Smooth muscle cell (in vitro differentiated cells): ENCODE data around the gene APOL4. TPM values are rescaled to one million over a fixed set of nuclear protein-coding genes. Genes with fewer than 3 reads are reported as not detected.
"Not testable (repeated sequence)": the region's sequence is repeated elsewhere in the genome, so short reads cannot be mapped to it uniquely, and the experiment has no call there.

Source experiments
- DNase-seq: peaks from one replicate; lab custom pipeline; 2025; ENCODE audit not compliant: unreplicated experiment; lab: John Stamatoyannopoulos, UW
- H2AFZ ChIP-seq: fragments of 200-600 bp; sonication (generic); 2 replicates; pipeline ENCODE4 v1.6.0; 2016; ENCODE audit warnings: antibody characterized with exemption, low read depth, mild to moderate bottlenecking
- H3F3A ChIP-seq: fragments of 200-600 bp; sonication (generic); 2 replicates; pipeline ENCODE4 v1.6.0; 2017; ENCODE audit warnings: antibody characterized with exemption, low read depth
- H3K27ac ChIP-seq: fragments of 200-600 bp; sonication (generic); 2 replicates; pipeline ENCODE4 v1.5.1; 2016; ENCODE audit warnings: low read depth, mild to moderate bottlenecking
- H3K27me3 ChIP-seq: fragments of 200-600 bp; sonication (generic); 2 replicates; pipeline ENCODE4 v1.6.1; 2016; ENCODE audit warnings: low read depth, mild to moderate bottlenecking
- H3K36me3 ChIP-seq: fragments of 200-600 bp; sonication (generic); 2 replicates; pipeline ENCODE4 v1.5.1; 2016; ENCODE audit warnings: low read depth
- H3K4me1 ChIP-seq: fragments of 200-600 bp; sonication (generic); 2 replicates; pipeline ENCODE4 v1.5.1; 2016; ENCODE audit warnings: low read depth
- H3K4me2 ChIP-seq: fragments of 200-600 bp; sonication (generic); 2 replicates; pipeline ENCODE4 v1.6.0; 2016; ENCODE audit warnings: mild to moderate bottlenecking
- H3K4me3 ChIP-seq: fragments of 200-600 bp; sonication (generic); 2 replicates; pipeline ENCODE4 v1.5.1; 2016; ENCODE audit warnings: mild to moderate bottlenecking
- H3K79me2 ChIP-seq: fragments of 200-600 bp; sonication (generic); 2 replicates; pipeline ENCODE4 v1.6.0; 2016; ENCODE audit warnings: low read depth, mild to moderate bottlenecking
- H3K9ac ChIP-seq: fragments of 200-600 bp; sonication (generic); 2 replicates; pipeline ENCODE4 v1.6.0; 2016; ENCODE audit warnings: low read depth
- H3K9me3 ChIP-seq: fragments of 200-600 bp; sonication (generic); replicated peaks from 2 replicates; pipeline ENCODE4 v1.5.1; 2016; ENCODE audit warnings: low read depth
- H4K20me1 ChIP-seq: fragments of 200-600 bp; sonication (generic); 2 replicates; pipeline ENCODE4 v1.6.0; 2016; ENCODE audit warnings: low read depth
- WGBS: methylation state at CpG from one replicate; pipeline ENCODE4 v1.1.7; 2016; ENCODE audit warnings: low lambda C conversion rate; 5-methylcytosine and 5-hydroxymethylcytosine counted together
- polyA plus RNA-seq: library from polyadenylated mRNA; unstranded; fragments of >200 nt; fragmentation: Nextera tagmentation; extraction: Ambion mirVana; gene quantifications from 2 replicates; pipeline ENCODE4 v1.2.1, GENCODE V29; 2016
- total RNA-seq: library from RNA; depleted of rRNA; stranded (reverse); fragments of >200 nt; gene quantifications from 2 replicates; pipeline ENCODE4 v1.2.3, GENCODE V29; 2014
- TF ChIP-seq, protein P1 (sequence below): fragments of 200-600 bp; sonication (generic); IDR thresholded peaks from 2 replicates; pipeline ENCODE4 v1.5.1; 2017; ENCODE audit warnings: borderline replicate concordance, mild to moderate bottlenecking, antibody characterized with exemption; ENCODE audit not compliant: insufficient read depth, poor library complexity, severe bottlenecking

Gene APOL4
- total RNA-seq (0.40 and 0.45 TPM in 2 replicates), polyA plus RNA-seq (0.97 TPM in 1 of 2 replicates, not detected in the other)

- no peak within 1 kb of the TSS for H2AFZ ChIP-seq
- DNase-seq: no peak
- no peaks in the 10 kb centered on the region for H3K79me2 ChIP-seq
- no peaks in the 10 kb centered on the region for H4K20me1 ChIP-seq
- no peak within 1 kb of the TSS for H3K27ac ChIP-seq
- H3K27me3 ChIP-seq: no peaks in the 10 kb centered on the region
- peaks cover 19% of the 10 kb centered on the region for H3K4me1 ChIP-seq
- no peak within 1 kb of the TSS for H3K9ac ChIP-seq
- TF ChIP-seq, protein P1, sequence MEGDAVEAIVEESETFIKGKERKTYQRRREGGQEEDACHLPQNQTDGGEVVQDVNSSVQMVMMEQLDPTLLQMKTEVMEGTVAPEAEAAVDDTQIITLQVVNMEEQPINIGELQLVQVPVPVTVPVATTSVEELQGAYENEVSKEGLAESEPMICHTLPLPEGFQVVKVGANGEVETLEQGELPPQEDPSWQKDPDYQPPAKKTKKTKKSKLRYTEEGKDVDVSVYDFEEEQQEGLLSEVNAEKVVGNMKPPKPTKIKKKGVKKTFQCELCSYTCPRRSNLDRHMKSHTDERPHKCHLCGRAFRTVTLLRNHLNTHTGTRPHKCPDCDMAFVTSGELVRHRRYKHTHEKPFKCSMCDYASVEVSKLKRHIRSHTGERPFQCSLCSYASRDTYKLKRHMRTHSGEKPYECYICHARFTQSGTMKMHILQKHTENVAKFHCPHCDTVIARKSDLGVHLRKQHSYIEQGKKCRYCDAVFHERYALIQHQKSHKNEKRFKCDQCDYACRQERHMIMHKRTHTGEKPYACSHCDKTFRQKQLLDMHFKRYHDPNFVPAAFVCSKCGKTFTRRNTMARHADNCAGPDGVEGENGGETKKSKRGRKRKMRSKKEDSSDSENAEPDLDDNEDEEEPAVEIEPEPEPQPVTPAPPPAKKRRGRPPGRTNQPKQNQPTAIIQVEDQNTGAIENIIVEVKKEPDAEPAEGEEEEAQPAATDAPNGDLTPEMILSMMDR: no peak
- no peak within 1 kb of the TSS for H3K4me3 ChIP-seq
- H3F3A ChIP-seq: no peaks in the 10 kb centered on the region
- H3K4me2 ChIP-seq: no peak within 1 kb of the TSS
- WGBS: 84% methylated on average over 13 of the region's 13 CpGs
- no peaks in the 10 kb centered on the region for H3K9me3 ChIP-seq
- no peaks in the 10 kb centered on the region for H3K36me3 ChIP-seq
These were observed at the start of gene APOL4 for GRCh38 chr22:36201630-36202319. Gene APOL4 (minus strand): TSS chr22:36201809. CDS start chr22:36201734, 75 bp downstream.

- not testable (repeated sequence) for H3K9ac ChIP-seq, H2AFZ ChIP-seq, H3K36me3 ChIP-seq, H3F3A ChIP-seq, H4K20me1 ChIP-seq, H3K27me3 ChIP-seq, DNase-seq, H3K4me3 ChIP-seq, H3K9me3 ChIP-seq, H3K4me2 ChIP-seq, H3K4me1 ChIP-seq, H3K27ac ChIP-seq, H3K79me2 ChIP-seq
- WGBS: 92% methylated on average over 24 of the region's 24 CpGs
These were observed 48.8 kb upstream of the APOL4 start for GRCh38 chr22:36250292-36250960.

GRCh38 chr22:36249160-36249559, 47.6 kb upstream of the APOL4 start:
- Histone ChIP-seq H3K4me2 (no peak overlapping the region), H3K27me3 (no peaks in the 10 kb centered on the region), H3K79me2 (no peaks in the 10 kb centered on the region), H3K36me3 (no peaks in the 10 kb centered on the region), H3K4me3 (no peak overlapping the region), H3K4me1 (no peaks in the 10 kb centered on the region), H2AFZ (no peak overlapping the region), H4K20me1 (no peaks in the 10 kb centered on the region), H3K27ac (no peak overlapping the region), H3K9me3 (no peaks in the 10 kb centered on the region), H3K9ac (no peak overlapping the region), H3F3A (no peaks in the 10 kb centered on the region)
- 96% methylated on average over 2 of the region's 2 CpGs for WGBS
- TF ChIP-seq, protein P1: no peak
- DNase-seq: no peak

DNA sequence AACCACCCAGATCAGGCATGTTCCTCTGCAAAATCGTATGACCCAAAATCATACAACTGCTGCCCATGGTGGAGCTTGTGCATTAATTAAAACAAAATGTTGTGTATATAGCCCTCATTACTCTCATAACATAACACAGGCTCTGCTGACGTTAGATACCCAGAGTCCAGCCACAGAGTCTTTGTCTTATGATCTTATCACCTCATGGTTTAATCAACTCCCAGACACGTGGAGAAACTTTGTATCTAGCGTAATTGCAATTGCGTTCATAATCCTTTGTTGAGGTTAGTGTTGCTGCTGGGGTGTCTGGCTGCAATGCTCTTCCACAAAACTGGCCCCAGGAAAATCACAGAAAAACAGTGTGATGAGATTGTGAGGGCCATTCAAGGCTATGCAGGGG, 46.3 kb upstream of the APOL4 start:
- Histone ChIP-seq H3K9ac (no peak overlapping the region), H4K20me1 (no peaks in the 10 kb centered on the region), H3K4me2 (no peak overlapping the region), H3K9me3 (no peaks in the 10 kb centered on the region), H3K27me3 (no peaks in the 10 kb centered on the region), H3K27ac (no peak overlapping the region), H2AFZ (no peak overlapping the region), H3K79me2 (no peaks in the 10 kb centered on the region), H3K36me3 (no peaks in the 10 kb centered on the region), H3K4me3 (no peak overlapping the region), H3K4me1 (no peaks in the 10 kb centered on the region), H3F3A (no peaks in the 10 kb centered on the region)
- no peak for DNase-seq
- TF ChIP-seq, protein P1: no peak
- WGBS: 83% methylated on average over 5 of the region's 5 CpGs
